ENCODE measurements around the gene SLC17A3.

The SLC17A3 gene

GRCh38 chr6:25875563-25875905, 1.5 kb upstream of the SLC17A3 start:
- H3K27me3 ChIP-seq (ENCODE audit: control insufficient read depth in 5 of 5, insufficient read depth in 4 of 5, low read length in 5 of 5): no peaks in the 10 kb centered on the region

GRCh38 chr6:25874822-25875562, 949 bp upstream of the SLC17A3 start:
- no peak overlapping the region for H3K4me3 ChIP-seq (ENCODE audit: low read depth in 1 of 5, low read length in 5 of 5)
- no peaks in the 10 kb centered on the region for H3K27me3 ChIP-seq (ENCODE audit: control insufficient read depth in 5 of 5, insufficient read depth in 4 of 5, low read length in 5 of 5)
- H3K9me3 ChIP-seq (ENCODE audit: control insufficient read depth in 5 of 5, low read length in 5 of 5): no peaks in the 10 kb centered on the region
- no peaks in the 10 kb centered on the region for H3K4me1 ChIP-seq (ENCODE audit: control insufficient read depth in 5 of 5, insufficient read depth in 5 of 5, low read length in 5 of 5)
- H3K9ac ChIP-seq (ENCODE audit: low read length in 5 of 5): no peak overlapping the region
- no peaks in the 10 kb centered on the region for H3K36me3 ChIP-seq (ENCODE audit: control insufficient read depth in 5 of 5, insufficient read depth in 5 of 5, low read length in 5 of 5)
- no peak overlapping the region for H3K27ac ChIP-seq (ENCODE audit: low read depth, low read length)

More at GRCh38 chr6:25875563-25875905, 1.5 kb upstream of the SLC17A3 start:
- Histone ChIP-seq H3K9me3 (ENCODE audit: control insufficient read depth in 5 of 5, low read length in 5 of 5) (no peaks in the 10 kb centered on the region), H3K9ac (ENCODE audit: low read length in 5 of 5) (no peak overlapping the region), H3K36me3 (ENCODE audit: control insufficient read depth in 5 of 5, insufficient read depth in 5 of 5, low read length in 5 of 5) (no peaks in the 10 kb centered on the region), H3K4me3 (ENCODE audit: low read depth in 1 of 5, low read length in 5 of 5) (no peak overlapping the region), H3K27ac (ENCODE audit: low read depth, low read length) (no peak overlapping the region), H3K4me1 (ENCODE audit: control insufficient read depth in 5 of 5, insufficient read depth in 5 of 5, low read length in 5 of 5) (no peaks in the 10 kb centered on the region)

GRCh38 chr6:25872814-25873213, 1.2 kb downstream of the SLC17A3 start:
- Histone ChIP-seq H3K27me3 (ENCODE audit: control insufficient read depth in 5 of 5, insufficient read depth in 4 of 5, low read length in 5 of 5) (no peaks in the 10 kb centered on the region), H3K36me3 (ENCODE audit: control insufficient read depth in 5 of 5, insufficient read depth in 5 of 5, low read length in 5 of 5) (no peaks in the 10 kb centered on the region), H3K9ac (ENCODE audit: low read length in 5 of 5) (no peak overlapping the region), H3K4me3 (ENCODE audit: low read depth in 1 of 5, low read length in 5 of 5) (no peak overlapping the region), H3K9me3 (ENCODE audit: control insufficient read depth in 5 of 5, low read length in 5 of 5) (no peaks in the 10 kb centered on the region), H3K4me1 (ENCODE audit: control insufficient read depth in 5 of 5, insufficient read depth in 5 of 5, low read length in 5 of 5) (no peaks in the 10 kb centered on the region), H3K27ac (ENCODE audit: low read depth, low read length) (no peak overlapping the region)

DNA sequence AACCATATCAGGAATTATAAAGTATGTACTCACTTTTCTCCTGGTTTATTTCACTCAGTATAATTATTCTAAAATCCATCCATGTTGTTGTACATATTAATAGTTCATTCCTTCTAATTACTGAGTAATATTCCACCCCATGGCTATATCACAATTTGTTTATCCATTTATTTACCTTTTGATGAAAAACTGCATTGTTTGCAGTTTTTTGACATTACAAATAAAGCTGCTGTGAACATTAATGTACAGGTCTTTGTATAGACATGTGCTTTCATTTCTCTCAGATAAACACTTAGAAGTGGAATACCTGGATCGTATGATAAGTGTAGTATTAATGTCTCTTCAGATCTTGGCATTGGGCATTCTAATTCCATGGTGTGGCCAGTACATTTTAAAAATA, 4.2 kb downstream of the SLC17A3 start:
- H3K36me3 ChIP-seq (ENCODE audit: control insufficient read depth in 5 of 5, insufficient read depth in 5 of 5, low read length in 5 of 5): no peaks in the 10 kb centered on the region
- no peaks in the 10 kb centered on the region for H3K27me3 ChIP-seq (ENCODE audit: control insufficient read depth in 5 of 5, insufficient read depth in 4 of 5, low read length in 5 of 5)
- no peaks in the 10 kb centered on the region for H3K4me1 ChIP-seq (ENCODE audit: control insufficient read depth in 5 of 5, insufficient read depth in 5 of 5, low read length in 5 of 5)
- H3K9me3 ChIP-seq (ENCODE audit: control insufficient read depth in 5 of 5, low read length in 5 of 5): no peaks in the 10 kb centered on the region
- H3K27ac ChIP-seq (ENCODE audit: low read depth, low read length): no peak overlapping the region
- H3K9ac ChIP-seq (ENCODE audit: low read length in 5 of 5): no peak overlapping the region
- H3K4me3 ChIP-seq (ENCODE audit: low read depth in 1 of 5, low read length in 5 of 5): no peak overlapping the region

GRCh38 chr6:25868436-25869183, 5.4 kb downstream of the SLC17A3 start:
- Histone ChIP-seq H3K9ac (ENCODE audit: low read length in 5 of 5) (no peak overlapping the region), H3K4me1 (ENCODE audit: control insufficient read depth in 5 of 5, insufficient read depth in 5 of 5, low read length in 5 of 5) (no peaks in the 10 kb centered on the region), H3K36me3 (ENCODE audit: control insufficient read depth in 5 of 5, insufficient read depth in 5 of 5, low read length in 5 of 5) (no peaks in the 10 kb centered on the region), H3K27me3 (ENCODE audit: control insufficient read depth in 5 of 5, insufficient read depth in 4 of 5, low read length in 5 of 5) (no peaks in the 10 kb centered on the region), H3K9me3 (ENCODE audit: control insufficient read depth in 5 of 5, low read length in 5 of 5) (no peaks in the 10 kb centered on the region), H3K27ac (ENCODE audit: low read depth, low read length) (no peak overlapping the region), H3K4me3 (ENCODE audit: low read depth in 1 of 5, low read length in 5 of 5) (no peak overlapping the region)

- H3K36me3 ChIP-seq (ENCODE audit: control insufficient read depth in 5 of 5, insufficient read depth in 5 of 5, low read length in 5 of 5): no peaks in the 10 kb centered on the region
- no peak overlapping the region for H3K4me3 ChIP-seq (ENCODE audit: low read depth in 1 of 5, low read length in 5 of 5)
- H3K4me1 ChIP-seq (ENCODE audit: control insufficient read depth in 5 of 5, insufficient read depth in 5 of 5, low read length in 5 of 5): no peaks in the 10 kb centered on the region
- H3K27ac ChIP-seq (ENCODE audit: low read depth, low read length): no peak overlapping the region
- no peaks in the 10 kb centered on the region for H3K27me3 ChIP-seq (ENCODE audit: control insufficient read depth in 5 of 5, insufficient read depth in 4 of 5, low read length in 5 of 5)
- no peak overlapping the region for H3K9ac ChIP-seq (ENCODE audit: low read length in 5 of 5)
- H3K9me3 ChIP-seq (ENCODE audit: control insufficient read depth in 5 of 5, low read length in 5 of 5): no peaks in the 10 kb centered on the region
These were observed 8.0 kb downstream of the SLC17A3 start for GRCh38 chr6:25866011-25866410.

GRCh38 chr6:25863360-25863759, 10.7 kb downstream of the SLC17A3 start:
- Histone ChIP-seq H3K4me1 (ENCODE audit: control insufficient read depth in 5 of 5, insufficient read depth in 5 of 5, low read length in 5 of 5) (no peaks in the 10 kb centered on the region), H3K9ac (ENCODE audit: low read length in 5 of 5) (no peak overlapping the region), H3K27me3 (ENCODE audit: control insufficient read depth in 5 of 5, insufficient read depth in 4 of 5, low read length in 5 of 5) (peaks cover 0 to 4% (median 0%) of the 10 kb centered on the region in 5 donors), H3K9me3 (ENCODE audit: control insufficient read depth in 5 of 5, low read length in 5 of 5) (no peaks in the 10 kb centered on the region), H3K36me3 (ENCODE audit: control insufficient read depth in 5 of 5, insufficient read depth in 5 of 5, low read length in 5 of 5) (no peaks in the 10 kb centered on the region), H3K27ac (ENCODE audit: low read depth, low read length) (no peak overlapping the region), H3K4me3 (ENCODE audit: low read depth in 1 of 5, low read length in 5 of 5) (no peak overlapping the region)

DNA sequence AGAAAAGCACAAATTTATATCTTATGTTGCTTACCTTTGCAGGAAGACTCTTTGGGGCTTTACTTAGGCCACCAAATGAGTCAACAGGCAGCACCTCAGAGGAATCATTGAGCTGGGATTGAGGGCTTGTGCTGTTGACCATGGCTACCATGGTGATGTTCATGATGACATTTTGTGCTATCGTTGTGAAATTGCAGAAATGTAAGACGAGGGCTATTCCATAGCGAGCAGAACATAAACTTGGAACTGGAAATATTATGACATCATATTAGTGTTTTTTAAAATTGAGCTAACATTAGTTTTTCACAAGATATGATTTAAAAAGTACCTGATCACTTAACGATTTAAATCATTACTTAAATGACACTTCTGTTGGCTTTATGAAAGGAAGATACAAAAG, 11.8 kb downstream of the SLC17A3 start:
- no peaks in the 10 kb centered on the region for H3K36me3 ChIP-seq (ENCODE audit: control insufficient read depth in 5 of 5, insufficient read depth in 5 of 5, low read length in 5 of 5)
- H3K27ac ChIP-seq (ENCODE audit: low read depth, low read length): no peak overlapping the region

DNA sequence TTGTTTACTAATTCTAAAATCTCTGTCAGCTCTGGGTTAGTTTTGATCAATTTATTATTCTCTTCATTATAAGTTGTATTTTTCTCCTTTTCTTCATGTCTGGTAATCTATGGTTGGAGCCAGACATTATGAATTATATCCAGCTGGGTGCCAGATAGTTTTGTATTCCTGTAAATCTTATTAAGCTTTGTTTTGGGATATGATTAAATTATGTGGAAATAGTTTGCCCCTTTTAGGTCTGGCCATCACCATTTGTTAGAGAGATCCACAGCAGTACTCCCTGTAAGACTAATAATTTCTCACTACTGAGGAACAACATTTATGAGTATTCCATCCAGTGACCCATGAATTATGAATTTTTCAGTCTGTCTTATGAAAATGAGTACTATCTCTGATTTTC, 21.3 kb downstream of the SLC17A3 start:
- no peak overlapping the region for H3K4me3 ChIP-seq (ENCODE audit: low read depth in 1 of 5, low read length in 5 of 5)
- no peak overlapping the region for H3K27ac ChIP-seq (ENCODE audit: low read depth, low read length)
- no peaks in the 10 kb centered on the region for H3K4me1 ChIP-seq (ENCODE audit: control insufficient read depth in 5 of 5, insufficient read depth in 5 of 5, low read length in 5 of 5)
- H3K9me3 ChIP-seq (ENCODE audit: control insufficient read depth in 5 of 5, low read length in 5 of 5): no peaks in the 10 kb centered on the region
- peaks cover 0 to 4% (median 0%) of the 10 kb centered on the region in 5 donors for H3K27me3 ChIP-seq (ENCODE audit: control insufficient read depth in 5 of 5, insufficient read depth in 4 of 5, low read length in 5 of 5)
- H3K36me3 ChIP-seq (ENCODE audit: control insufficient read depth in 5 of 5, insufficient read depth in 5 of 5, low read length in 5 of 5): no peaks in the 10 kb centered on the region
- no peak overlapping the region for H3K9ac ChIP-seq (ENCODE audit: low read length in 5 of 5)

More for the DNA sequence above, 11.8 kb downstream of the SLC17A3 start:
- H3K9ac ChIP-seq (ENCODE audit: low read length in 5 of 5): no peak overlapping the region
- H3K4me3 ChIP-seq (ENCODE audit: low read depth in 1 of 5, low read length in 5 of 5): no peak overlapping the region
- H3K9me3 ChIP-seq (ENCODE audit: control insufficient read depth in 5 of 5, low read length in 5 of 5): no peaks in the 10 kb centered on the region
- no peaks in the 10 kb centered on the region for H3K4me1 ChIP-seq (ENCODE audit: control insufficient read depth in 5 of 5, insufficient read depth in 5 of 5, low read length in 5 of 5)
- peaks cover 0 to 4% (median 0%) of the 10 kb centered on the region in 5 donors for H3K27me3 ChIP-seq (ENCODE audit: control insufficient read depth in 5 of 5, insufficient read depth in 4 of 5, low read length in 5 of 5)

DNA sequence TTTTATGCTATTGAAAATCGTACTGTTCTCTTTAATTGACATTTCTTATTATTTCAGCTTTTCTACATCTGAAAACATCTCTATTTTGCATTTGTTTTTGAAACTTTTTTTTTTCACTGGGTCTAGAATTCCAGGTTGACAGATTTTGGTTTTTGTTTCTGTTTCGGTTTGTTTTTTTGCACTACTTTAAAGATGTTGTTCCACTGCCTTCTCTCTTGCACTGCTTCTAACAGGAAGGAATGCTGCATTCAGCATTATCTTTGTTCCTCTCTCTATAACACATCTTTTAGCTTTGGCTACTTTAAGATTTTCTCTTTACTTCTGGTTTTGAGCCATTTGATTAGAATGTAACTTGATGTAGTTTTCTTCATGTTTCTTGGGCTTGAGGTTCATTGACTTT, 22.1 kb downstream of the SLC17A3 start:
- no peak overlapping the region for H3K27ac ChIP-seq (ENCODE audit: low read depth, low read length)
- H3K36me3 ChIP-seq (ENCODE audit: control insufficient read depth in 5 of 5, insufficient read depth in 5 of 5, low read length in 5 of 5): no peaks in the 10 kb centered on the region
- no peak overlapping the region for H3K9ac ChIP-seq (ENCODE audit: low read length in 5 of 5)
- no peaks in the 10 kb centered on the region for H3K9me3 ChIP-seq (ENCODE audit: control insufficient read depth in 5 of 5, low read length in 5 of 5)
- no peaks in the 10 kb centered on the region for H3K4me1 ChIP-seq (ENCODE audit: control insufficient read depth in 5 of 5, insufficient read depth in 5 of 5, low read length in 5 of 5)
- H3K27me3 ChIP-seq (ENCODE audit: control insufficient read depth in 5 of 5, insufficient read depth in 4 of 5, low read length in 5 of 5): peaks cover 0 to 4% (median 0%) of the 10 kb centered on the region in 5 donors
- H3K4me3 ChIP-seq (ENCODE audit: low read depth in 1 of 5, low read length in 5 of 5): no peak overlapping the region
